Measurements from ENCODE around the gene QRFP.
"Not testable (repeated sequence)": the region's sequence is repeated elsewhere in the genome, so short reads cannot be mapped to it uniquely, and the experiment has no call there.

Gene QRFP

DNA sequence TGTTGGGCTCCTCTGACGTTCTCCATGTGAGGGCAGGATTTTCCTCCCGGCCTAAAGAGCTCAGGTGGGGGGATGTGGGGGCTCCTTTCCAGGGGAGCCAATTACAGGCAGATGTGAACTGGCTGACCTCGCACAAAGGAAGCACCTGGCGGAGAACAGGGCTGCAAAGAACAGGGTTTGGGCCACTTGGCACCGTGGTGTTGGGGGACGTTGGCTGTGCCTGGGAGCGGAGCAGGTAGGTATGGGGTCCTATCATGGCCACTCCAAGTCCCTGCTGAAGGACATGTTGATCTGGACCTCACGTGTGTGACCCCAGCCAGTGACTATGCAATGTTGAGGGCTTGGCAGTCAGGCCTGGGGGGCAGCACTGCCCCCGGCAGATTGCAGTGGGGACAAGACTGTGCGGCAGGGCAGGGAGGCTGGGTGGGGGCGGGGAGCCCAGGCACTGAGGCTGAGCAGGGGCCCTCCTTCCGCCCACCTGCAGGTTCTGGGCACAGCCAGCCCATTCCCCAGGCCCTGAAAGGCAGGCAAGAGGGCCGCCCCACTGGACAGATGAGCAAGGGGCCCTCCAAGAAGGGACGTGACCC lies 23.0 kb upstream of the QRFP start:
- FAIRE-seq, result no peak

DNA sequence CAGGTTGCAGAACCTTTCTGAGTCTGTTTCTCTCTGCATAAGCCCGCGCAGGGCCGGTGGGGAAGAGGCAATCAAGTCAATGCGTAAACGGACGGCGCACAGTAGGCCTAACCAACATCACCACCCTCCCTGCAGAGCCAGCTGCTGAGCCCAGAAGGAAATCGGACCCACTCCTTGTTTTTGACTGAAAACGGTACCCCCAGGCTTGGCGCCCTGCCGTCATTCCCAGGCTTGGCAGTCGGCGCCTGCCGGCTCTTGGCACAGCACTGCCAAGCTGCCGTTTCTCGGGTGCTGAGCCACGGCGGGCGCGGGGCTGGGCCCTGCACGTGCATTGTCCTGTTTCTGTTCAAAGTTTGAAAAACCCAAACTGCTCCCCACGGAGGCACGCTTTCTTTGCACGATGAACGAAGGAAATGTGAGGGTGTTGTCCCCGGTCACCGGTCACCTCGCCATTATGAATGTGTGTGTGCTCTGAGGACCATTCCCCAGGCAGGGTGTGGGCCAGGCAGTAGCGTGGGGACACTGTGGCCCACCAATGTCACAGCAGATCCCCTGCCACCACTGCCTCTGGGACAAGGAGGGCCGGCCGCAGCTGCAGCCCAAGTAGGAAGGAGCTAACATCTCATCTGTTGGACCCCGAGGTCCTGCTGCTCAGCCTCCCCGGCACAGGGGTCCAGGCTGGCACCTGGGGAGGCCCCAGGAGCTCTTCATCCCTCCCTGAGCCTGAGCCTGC lies 22.4 kb upstream of the QRFP start:
- FAIRE-seq, result no peak

DNA sequence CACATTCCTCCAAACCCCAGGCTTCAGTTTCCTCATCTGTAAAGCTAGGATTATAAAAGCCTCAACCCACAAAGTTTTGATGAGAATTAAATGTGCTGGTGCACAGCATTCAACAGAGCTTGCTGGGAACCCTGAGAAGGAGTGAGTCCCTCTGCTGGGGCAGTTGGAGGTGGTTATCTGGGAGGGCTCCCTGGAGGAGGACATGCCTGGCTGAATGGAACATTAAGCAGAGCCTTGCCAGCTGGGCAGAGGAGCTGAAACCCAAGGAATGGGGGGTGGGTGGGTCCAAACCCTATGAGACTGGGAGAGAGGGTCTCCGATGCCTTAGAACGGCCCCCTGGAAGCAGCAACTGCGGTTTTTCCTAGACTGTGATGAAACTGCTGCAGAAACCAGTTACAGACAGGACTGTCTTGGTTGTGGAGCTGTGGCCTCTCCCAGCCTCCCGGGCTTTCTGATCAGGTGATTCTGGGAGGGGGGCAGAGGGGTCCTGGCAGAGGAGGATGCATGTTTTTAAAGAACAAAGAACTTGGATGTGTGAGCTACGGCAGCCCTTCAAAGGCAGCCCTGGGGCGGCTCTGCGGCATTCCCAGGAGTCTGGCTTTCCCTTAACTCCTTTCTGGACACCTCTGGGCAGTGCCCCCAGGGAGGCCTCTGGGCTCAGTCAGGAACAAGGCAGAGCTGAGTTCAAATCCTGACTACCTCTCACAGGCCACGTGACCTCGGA lies 21.7 kb upstream of the QRFP start:
- no peak for FAIRE-seq

DNA sequence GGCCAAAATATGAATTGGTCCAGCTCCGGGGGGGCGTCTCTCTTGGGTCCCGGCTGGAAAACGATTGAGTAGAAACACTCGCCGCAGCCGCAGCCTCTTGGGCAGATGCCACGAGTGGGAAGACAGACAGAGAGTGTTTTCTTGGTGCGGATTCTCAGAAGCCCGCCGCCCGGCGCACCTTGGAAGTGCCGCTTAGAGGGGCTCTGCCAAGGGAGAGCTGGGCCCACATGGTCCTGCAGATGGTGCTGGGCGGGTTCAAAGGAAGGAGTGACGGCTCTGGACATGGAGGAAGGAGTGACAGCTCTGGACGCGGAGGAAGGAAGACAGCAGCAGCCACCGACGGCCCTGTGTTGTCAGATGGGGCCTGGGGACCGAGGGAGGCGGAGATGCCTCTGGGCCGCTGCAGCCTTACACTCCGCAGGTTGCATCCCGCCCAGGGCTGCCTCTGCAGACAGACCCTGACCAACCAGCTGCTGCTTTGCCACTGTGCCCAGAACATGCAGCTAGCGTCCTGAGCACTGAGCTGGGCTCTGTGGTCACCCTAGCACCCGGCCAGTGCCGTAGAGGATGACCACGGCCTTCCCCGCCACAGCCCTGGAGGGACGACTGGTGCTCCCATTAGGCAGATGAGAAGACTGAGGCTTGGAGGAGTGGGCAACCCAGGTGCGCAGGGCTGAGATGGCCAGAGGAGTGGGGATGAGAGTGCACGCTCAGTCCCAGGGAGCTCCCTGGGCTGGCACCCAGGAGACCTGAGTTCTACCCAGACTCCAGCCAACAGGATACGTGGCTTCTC lies 20.8 kb upstream of the QRFP start:
- FAIRE-seq, result no peak

DNA sequence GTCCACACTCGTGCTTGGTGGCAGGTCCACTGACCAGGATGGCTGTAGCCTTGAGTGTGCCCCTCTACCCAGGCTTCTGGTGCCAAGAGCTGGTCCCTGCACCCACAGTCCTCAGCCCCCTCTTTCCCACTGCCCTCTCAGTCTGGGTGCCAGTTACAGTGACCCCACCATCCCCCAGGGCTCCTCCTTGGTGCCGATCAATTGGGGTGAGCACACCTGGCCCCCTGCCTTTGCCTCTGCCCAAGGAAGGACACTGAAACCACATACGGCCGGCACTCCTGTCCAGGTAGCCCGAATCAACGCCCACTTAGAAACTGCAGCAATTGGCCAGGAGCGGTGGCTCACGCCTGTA lies 18.5 kb upstream of the QRFP start:
- FAIRE-seq, result no peak

DNA sequence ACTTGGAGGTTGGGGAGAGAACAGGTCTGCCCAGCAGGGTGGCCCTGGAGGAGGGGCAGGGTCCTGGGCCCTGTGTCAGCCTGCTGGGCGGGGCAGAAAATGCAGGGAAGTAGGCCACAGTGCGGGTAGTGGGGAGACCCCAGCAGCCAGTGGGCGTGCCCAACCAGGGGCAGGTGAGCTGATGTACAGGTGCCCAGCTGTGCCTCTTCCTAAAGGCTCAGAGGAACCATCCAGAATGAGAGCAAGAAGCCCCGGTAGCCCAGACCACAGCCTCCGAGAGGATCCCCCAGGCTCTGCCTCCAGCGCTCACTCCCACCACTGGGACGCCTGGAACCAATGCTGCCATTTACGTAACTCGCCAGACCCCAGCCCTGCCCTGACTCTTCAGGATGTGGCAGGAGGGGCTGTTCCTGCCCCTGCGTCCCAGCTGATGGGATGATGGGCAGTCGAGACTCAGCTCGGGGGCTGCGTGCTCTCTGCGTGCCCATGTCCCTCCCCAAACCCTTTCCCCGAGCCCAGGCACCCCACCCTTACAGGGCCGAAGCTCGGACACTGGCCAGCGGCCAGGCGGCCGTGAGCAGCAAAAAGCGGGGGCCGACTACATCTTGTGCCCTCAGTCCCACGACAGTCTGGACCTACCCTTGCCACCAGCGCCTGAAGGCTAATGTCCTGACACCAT lies 17.9 kb upstream of the QRFP start:
- no peak for FAIRE-seq

DNA sequence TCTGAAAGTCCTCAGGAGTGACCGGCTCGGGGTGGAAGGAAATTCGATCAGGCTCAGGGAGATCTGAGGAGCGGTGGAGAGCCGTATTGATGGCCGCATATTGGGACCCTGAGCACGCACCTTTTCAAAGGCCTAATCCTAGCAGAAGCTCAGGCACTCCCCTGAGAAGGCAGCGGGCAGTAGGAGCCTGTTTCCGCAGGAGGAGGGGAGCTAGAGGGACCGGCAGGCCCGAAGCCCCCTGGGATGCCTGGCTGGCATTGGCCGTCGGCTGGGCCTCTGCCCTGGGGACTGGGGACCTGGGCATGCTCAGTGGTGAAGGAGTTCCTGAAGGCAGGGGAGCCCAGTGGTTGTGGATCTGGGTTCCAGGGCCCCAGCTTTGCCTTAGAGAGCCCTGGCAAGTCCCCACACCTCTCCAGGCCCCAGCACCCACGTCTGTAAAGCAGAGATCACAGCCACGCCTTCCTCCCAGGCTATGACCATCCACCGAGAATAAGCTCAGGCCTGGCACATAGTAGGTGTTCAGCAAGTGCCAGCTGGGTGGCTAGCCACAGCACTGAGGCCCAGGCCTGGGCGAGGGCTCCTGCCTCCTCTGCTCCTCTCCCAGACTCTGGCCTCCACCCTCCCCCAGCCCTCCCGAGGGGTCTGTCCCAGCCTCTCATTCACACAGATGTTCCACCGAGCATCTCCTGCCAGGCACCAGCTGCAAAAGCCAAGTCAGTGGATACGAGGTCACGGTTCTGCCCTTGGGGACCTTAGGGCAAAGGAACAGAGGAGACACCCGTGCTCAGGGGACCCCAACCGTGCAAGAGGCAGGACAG lies 17.2 kb upstream of the QRFP start:
- no peak for FAIRE-seq

DNA sequence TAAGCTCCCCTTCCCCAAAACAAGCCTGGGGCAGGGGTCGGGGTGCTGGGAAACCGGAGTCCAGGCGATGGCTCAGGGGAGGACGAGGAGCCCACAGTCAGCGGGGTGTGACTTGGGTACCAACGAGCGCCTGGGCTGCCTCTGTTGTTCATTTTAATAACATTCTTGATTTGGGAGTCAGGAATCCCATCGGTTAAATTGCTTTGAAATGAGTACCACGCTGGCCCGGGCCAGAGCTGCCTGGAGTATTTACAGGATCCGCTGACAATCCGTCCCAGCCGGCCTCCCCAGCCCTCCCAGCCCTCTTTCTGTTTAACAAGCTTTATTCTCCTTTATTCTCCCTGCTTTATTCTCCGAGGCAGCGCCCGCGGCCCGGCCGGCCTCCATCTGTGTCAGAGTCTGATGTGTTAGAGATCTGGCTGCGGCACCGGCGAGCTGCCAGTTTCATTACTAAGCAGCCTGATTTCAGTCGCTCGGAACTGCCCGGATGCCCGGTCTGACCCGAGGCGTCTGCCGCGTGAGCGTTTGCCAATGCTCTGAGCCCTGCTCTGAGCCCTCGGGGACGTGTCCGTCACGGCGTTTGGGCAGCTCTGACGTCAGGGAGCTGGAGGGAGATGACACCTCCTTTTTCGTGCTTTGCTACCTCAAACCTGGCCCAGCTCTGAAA lies 16.5 kb upstream of the QRFP start:
- FAIRE-seq, result no peak

DNA sequence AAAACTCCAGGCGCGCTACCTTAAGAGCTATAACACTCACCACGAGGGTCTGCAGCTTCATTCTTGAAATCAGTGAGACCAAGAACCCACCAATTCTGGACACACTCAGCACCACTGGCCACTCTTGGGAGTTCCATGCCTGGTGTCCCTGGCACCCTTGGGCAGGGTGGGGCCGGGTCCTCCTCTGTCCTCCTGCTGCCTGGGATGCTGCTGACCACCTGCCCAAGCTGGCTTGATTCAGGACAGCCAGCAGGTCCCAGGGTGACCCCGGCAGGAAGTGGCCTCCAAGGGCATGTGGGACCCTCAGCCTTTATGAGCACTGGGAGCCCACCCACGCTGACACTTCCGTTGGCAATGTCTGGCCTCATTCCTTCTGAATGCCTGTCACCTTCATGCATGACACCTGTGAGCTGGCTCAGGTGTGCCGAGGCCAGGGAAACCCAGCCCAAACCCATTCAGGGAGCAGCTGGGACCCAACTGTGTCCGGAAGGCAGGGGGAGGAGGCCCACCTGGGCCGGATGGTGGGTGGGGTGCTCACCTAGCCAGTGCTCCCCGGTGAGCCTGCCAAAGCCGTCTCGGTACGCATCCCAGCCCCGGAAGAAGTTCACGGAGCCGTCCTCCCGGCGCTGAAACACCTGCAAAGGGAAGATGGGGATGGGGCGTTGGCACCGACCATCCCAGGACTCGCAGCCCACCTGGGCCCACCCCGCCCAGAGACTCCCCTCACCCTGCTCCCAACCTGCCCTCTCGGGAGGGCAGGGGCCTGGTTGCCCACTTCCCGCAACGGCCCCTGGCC lies 14.8 kb upstream of the QRFP start:
- no peak for FAIRE-seq

DNA sequence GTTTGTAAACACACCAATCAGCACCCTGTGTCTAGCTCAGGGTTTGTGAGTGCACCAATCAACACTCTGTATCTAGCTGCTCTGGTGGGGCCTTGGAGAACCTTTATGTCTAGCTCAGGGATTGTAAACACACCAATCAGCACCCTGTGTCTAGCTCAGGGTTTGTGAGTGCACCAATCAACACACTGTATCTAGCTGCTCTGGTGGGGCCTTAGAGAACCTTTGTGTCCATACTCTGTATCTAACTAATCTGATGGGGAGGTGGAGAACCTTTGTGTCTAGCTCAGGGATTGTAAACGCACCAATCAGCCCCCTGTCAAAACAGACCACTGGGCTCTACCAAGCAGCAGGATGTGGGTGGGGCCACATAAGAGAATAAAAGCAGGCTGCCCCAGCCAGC lies 14.1 kb upstream of the QRFP start:
- not testable (repeated sequence) for FAIRE-seq

DNA sequence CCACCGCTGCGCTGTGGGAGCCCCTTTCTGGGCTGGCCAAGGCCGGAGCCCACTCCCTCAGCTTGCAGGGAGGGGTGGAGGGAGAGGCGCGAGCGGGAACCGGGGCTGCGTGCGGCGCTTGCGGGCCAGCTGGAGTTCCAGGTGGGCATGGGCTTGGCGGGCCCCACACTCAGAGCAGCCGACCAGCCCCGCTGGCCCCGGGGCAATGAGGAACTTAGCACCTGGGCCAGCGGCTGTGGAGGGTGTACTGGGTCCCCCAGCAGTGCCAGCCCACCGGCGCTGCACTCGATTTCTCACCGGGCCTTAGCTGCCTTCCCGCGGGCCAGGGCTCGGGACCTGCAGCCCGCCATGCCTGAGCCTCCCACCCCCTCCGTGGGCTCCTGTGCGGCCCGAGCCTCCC lies 13.4 kb upstream of the QRFP start:
- FAIRE-seq, result not testable (repeated sequence)

DNA sequence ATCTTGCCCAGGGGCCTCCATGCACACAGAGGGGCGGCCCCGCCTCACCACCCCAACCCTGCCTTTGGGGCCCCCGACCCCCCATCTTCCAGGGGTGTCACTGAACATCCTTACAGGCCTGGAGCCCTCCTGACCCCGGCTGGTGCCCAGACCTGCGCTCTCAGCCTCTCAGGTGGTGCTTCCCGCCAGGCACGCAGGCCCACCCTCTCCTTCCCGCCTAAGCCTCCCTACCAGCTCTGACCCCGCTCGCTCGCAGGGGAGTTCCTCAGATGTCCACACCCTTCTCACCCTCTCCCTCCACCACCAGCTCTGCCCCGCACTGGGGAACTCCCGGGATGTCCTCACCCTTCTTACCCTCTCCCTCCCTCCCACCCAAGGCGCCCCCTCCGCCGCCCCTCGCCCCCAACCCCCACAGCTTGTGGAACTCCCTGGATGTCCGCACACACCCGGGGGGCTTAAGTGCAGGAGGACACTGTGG lies 12.3 kb upstream of the QRFP start:
- no peak for FAIRE-seq

DNA sequence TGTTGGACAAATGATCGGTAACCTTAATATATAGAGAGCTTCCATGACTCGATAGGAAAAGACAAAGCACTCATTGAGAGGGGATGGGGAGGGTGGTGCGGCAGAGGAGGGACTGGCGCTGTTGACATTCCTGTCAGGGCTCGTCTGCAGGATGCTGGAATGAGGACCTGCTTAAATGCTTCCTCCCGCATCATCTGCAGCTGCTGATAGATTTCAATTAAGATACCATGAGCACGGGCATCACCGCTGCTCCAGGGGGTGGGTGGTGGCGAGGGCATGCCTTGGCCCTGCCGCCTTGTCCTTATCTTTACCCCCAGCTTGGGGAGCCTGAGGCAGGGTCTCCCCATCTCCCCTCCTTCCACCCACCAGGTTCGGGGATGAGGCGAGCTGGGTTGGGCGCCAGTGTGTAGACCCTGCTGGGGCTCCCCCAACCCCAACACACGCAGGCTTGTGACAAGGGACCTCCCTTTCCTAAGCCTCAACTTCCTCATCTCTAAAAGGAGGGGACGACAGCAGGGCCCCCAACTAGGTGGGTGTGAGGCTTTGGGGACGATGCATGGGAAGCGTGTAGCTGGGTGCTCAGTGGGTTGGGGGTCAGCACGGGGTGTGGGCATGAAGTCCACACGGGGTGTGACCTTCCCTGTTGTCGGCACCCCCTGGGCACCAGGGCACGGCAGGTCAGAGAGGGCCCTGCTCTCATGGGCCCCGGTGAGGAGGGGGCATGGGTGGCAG lies 11.7 kb upstream of the QRFP start:
- FAIRE-seq, result no peak

DNA sequence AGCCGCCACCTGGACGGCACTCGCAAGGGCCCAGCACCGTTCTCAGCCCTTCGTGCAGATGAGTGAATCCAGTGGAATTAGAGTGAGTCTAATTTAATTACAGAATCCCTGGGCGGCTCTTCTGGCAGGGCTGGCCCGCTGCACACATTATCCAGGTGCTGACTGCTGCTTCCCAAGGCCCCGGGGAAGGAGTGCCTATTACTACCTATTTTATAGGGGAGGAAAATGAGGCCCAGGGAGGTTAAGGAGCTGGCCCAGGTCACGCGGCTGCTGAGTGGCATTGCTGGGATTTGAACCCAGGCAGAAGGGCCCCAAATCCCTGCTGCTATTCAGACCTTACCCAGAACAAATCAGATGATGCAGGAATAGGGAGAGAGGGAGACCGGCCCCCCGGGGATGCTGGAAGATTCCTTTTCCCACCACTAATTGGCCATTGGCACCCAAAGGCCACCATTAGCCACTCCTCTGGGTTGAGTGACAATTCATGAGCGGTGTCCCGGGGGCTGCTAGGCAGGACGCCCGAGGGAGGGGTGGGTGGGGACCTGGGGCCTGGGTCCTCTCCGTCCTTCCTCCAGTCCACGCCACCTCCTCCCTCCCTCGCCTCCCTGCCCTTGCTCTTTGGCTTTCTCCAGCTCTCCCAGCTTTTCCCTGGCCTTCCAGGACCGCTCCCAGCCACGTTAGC lies 10.3 kb upstream of the QRFP start:
- FAIRE-seq, result no peak

DNA sequence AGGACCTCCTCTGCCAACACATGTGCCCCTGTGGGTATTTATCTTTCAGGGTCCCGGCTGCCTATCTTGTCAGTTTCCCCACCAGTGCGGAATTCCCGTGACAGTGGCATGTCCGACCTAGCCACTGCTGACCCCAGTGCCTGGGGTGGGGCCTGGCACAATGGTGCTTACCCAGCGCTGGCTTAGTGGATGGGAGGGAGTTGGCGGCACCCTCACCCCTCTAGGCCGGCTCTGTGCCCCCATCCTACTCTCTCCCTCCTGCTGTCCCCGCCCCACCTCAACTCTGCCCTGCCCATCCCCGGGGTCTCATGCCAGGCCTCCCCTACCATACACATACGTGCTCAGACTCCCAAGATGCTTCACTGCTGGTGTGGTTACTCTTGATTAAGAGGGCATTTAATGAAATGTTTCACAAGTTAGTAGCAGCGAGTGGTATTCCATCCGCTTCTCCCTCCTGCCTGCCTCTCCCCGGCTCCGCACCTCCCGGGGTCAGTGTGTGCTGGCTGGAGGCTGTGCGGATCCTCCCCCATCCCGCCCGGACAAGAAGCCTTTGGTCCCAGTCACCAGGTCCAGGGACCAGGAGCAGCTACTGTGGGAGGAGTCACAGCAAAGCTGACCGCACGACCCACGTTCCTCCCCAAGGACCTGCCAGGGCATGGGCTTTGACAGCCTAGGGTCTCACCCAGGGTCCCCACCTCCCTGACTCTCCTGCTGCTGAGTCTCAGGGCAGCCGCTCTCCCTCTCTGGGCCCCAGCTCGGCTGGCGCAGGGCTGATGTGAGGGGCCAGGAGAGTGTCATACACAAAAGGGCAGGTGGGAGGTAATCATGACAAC lies 9.5 kb upstream of the QRFP start:
- no peak for FAIRE-seq

DNA sequence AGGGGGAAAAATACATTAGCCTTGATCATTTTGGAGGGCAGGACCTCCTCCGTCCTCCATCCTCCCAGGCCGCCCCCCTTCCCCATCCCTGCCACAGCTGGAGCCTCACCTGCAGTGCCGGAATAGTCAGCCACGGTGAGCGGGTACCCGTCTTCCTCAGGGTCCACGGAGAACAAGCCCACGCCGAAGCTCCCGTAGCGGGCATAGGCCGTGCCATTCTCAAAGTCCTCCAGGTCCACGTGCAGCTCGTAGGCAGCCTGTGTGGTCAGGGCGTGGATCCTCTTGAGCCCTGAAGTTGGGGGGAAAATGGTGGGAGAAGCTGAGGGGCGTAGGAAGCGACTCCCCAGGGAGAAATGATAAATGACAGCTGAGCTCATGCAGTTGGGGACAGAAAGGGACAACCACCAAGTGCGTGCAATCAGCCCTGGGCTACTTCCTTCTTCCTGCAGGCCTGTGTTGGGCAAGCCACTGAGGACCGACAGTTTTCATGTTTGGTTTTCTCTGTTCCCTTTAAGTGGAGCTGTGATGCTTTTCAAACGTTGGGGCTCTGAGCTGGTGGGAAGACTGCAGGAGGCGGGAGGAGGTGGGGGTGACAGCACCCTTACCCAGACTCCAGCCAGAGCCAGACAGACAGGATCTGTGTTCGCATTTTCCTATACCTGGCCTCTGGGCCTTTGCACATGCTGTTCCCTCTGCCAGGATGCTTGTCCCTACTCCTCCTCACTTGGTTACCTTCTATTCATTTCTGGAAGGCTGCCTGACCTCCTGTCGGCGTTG lies 8.7 kb upstream of the QRFP start:
- no peak for FAIRE-seq

Measured in A204.1 (cell line).